Measurements from ENCODE around the gene SPR.
A peak's percentile ranks its signal among the peaks of the same experiment; 100 is the strongest.

Gene SPR

GRCh38 chr2:72921853-72922252 lies 34.6 kb downstream of the SPR start:
- H3K4me1 ChIP-seq (ENCODE audit: insufficient read depth, poor library complexity, severe bottlenecking): no peaks in the 10 kb centered on the region
- ATAC-seq (ENCODE audit: low read depth) (no peak), DNase-seq (ENCODE audit: low spot score) (no peak)
- TF ChIP-seq CTCF (IDR thresholded peaks at IDR 0.05; ENCODE audit: poor library complexity, severe bottlenecking): no peak
- no peak overlapping the region for H3K4me3 ChIP-seq (ENCODE audit: severe bottlenecking)
- H3K9me3 ChIP-seq (ENCODE audit: severe bottlenecking): no peaks in the 10 kb centered on the region
- no peaks in the 10 kb centered on the region for H3K36me3 ChIP-seq (ENCODE audit: low read depth)
- H3K27me3 ChIP-seq (ENCODE audit: insufficient read depth, poor library complexity, severe bottlenecking): peaks cover 98% of the 10 kb centered on the region
- no peak overlapping the region for H3K27ac ChIP-seq (ENCODE audit: poor library complexity, severe bottlenecking)

- Histone ChIP-seq H3K27me3 (ENCODE audit: insufficient read depth, poor library complexity, severe bottlenecking) (peaks cover 100% of the 10 kb centered on the region), H3K4me3 (ENCODE audit: severe bottlenecking) (no peak overlapping the region)
- ATAC-seq (ENCODE audit: low read depth): peak; percentile 35
Measured at GRCh38 chr2:72923833-72924352, 36.7 kb downstream of the SPR start.

GRCh38 chr2:72924353-72925240 lies 37.4 kb downstream of the SPR start:
- DNase-seq (ENCODE audit: low spot score): peak; percentile 39
- peak; percentile 19; the same call in 1 of the 3 replicates for ATAC-seq (ENCODE audit: low read depth)
- H3K4me3 ChIP-seq (ENCODE audit: severe bottlenecking): no peak overlapping the region
- H3K27me3 ChIP-seq (ENCODE audit: insufficient read depth, poor library complexity, severe bottlenecking): peaks cover 97% of the 10 kb centered on the region
- H3K36me3 ChIP-seq (ENCODE audit: low read depth): no peaks in the 10 kb centered on the region
- H3K27ac ChIP-seq (ENCODE audit: poor library complexity, severe bottlenecking): no peak overlapping the region
- no peaks in the 10 kb centered on the region for H3K4me1 ChIP-seq (ENCODE audit: insufficient read depth, poor library complexity, severe bottlenecking)
- no peak for TF ChIP-seq CTCF (IDR thresholded peaks at IDR 0.05; ENCODE audit: poor library complexity, severe bottlenecking)
- no peaks in the 10 kb centered on the region for H3K9me3 ChIP-seq (ENCODE audit: severe bottlenecking)

More at GRCh38 chr2:72923833-72924352, 36.7 kb downstream of the SPR start:
- DNase-seq (ENCODE audit: low spot score): peak; percentile 49
- H3K4me1 ChIP-seq (ENCODE audit: insufficient read depth, poor library complexity, severe bottlenecking): no peaks in the 10 kb centered on the region
- H3K9me3 ChIP-seq (ENCODE audit: severe bottlenecking): no peaks in the 10 kb centered on the region
- no peak for TF ChIP-seq CTCF (IDR thresholded peaks at IDR 0.05; ENCODE audit: poor library complexity, severe bottlenecking)
- H3K36me3 ChIP-seq (ENCODE audit: low read depth): no peaks in the 10 kb centered on the region
- H3K27ac ChIP-seq (ENCODE audit: poor library complexity, severe bottlenecking): no peak overlapping the region

GRCh38 chr2:72925328-72925943 lies 38.2 kb downstream of the SPR start:
- H3K27me3 ChIP-seq (ENCODE audit: insufficient read depth, poor library complexity, severe bottlenecking): peaks cover 89% of the 10 kb centered on the region
- TF ChIP-seq CTCF (IDR thresholded peaks at IDR 0.05; ENCODE audit: poor library complexity, severe bottlenecking): no peak
- H3K27ac ChIP-seq (ENCODE audit: poor library complexity, severe bottlenecking): no peak overlapping the region
- no peaks in the 10 kb centered on the region for H3K9me3 ChIP-seq (ENCODE audit: severe bottlenecking)
- no peaks in the 10 kb centered on the region for H3K4me1 ChIP-seq (ENCODE audit: insufficient read depth, poor library complexity, severe bottlenecking)
- no peaks in the 10 kb centered on the region for H3K36me3 ChIP-seq (ENCODE audit: low read depth)
- DNase-seq (ENCODE audit: low spot score) (no peak), ATAC-seq (ENCODE audit: low read depth) (no peak)
- H3K4me3 ChIP-seq (ENCODE audit: severe bottlenecking): no peak overlapping the region
